ENCODE data around the gene CRADD.

CRADD gene

DNA sequence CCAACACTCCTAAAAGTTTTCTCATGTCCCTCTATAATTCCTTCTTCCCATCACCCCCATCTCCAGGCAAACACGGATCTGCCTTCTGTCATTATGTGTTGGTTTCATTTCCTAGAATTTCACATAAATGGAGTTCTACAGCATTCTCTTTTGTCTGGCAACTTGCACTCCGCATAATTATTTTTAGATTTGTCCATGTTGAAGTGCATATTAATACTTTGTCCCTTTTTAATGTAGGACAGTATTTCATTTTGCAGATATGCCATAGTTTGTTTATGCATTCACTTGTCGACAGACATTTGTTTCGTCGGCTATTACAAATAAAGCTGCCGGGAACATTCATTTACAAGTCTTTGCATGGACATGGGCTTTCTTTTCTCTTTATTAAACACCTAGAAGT, 150.0 kb downstream of the CRADD start:
- no peaks in the 10 kb centered on the region for H3K9me3 ChIP-seq (ENCODE audit: control insufficient read depth, low read length)
- no peaks in the 10 kb centered on the region for H3K36me3 ChIP-seq (ENCODE audit: control insufficient read depth, insufficient read depth, low read length)
- WGBS, 2 experiments (ENCODE audit: insufficient coverage in 2 of 2), result 29 to 90% methylated on average over 1 to 2 of the region's 6 CpGs
- peaks cover 39% of the 10 kb centered on the region for H3K4me1 ChIP-seq (ENCODE audit: control insufficient read depth, insufficient read depth, low read length, poor library complexity, severe bottlenecking)
- H3K4me3 ChIP-seq (ENCODE audit: extremely low read depth, insufficient read depth, low read length, poor library complexity, severe bottlenecking), result no peak overlapping the region
- H3K27ac ChIP-seq (ENCODE audit: low read depth, low read length, severe bottlenecking), result no peak overlapping the region

DNA sequence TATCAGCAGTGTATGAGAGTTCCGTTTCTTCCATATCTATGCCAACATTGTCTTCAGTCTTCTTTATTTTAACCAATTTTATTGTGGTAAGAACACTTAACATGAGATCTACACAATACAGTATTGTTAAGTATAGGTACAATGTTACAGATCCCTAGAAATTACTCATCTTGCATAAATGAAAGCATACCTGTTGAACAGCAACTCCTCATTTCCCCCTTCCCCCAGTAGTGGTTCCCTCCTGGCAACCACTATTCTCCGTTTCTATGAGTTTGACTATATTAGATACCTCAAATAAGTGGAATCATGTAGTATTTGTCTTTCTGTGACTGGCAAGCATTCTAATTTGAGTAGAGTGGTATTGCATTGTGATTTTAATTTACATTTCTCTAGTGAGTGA, 150.5 kb downstream of the CRADD start:
- H3K36me3 ChIP-seq (ENCODE audit: control insufficient read depth, insufficient read depth, low read length), result no peaks in the 10 kb centered on the region
- peaks cover 35% of the 10 kb centered on the region for H3K4me1 ChIP-seq (ENCODE audit: control insufficient read depth, insufficient read depth, low read length, poor library complexity, severe bottlenecking)
- no peaks in the 10 kb centered on the region for H3K9me3 ChIP-seq (ENCODE audit: control insufficient read depth, low read length)
- H3K4me3 ChIP-seq (ENCODE audit: extremely low read depth, insufficient read depth, low read length, poor library complexity, severe bottlenecking), result no peak overlapping the region
- no peak overlapping the region for H3K27ac ChIP-seq (ENCODE audit: low read depth, low read length, severe bottlenecking)
- no CpG with 5 or more reads among the region's 2 CpGs for whole genome bisulfite sequencing, 2 experiments (ENCODE audit: insufficient coverage in 2 of 2)

DNA sequence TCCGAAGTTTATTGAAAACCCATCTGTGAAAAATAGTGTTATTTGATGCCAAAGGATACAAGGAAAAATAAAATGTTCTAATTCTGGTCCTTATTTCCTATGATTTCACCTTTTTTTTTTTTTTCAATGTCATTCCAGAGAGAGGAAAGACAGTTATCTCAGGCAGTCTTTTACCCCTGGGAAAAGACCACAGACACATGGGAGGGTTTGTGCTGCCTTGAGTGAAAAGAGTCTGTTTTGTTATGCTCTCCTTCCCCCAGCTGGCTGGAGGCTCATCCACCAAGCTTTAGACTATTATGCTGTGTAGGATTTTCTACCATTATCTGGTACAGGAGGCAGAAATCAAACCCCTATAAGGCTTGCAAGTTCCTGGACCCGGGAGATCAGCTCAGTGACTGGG, 151.8 kb downstream of the CRADD start:
- WGBS, 2 experiments (ENCODE audit: insufficient coverage in 2 of 2), result 33% methylated on average over 1 of the region's 2 CpGs; no CpG with 5 or more reads in 1 of the 2 experiments
- H3K4me1 ChIP-seq (ENCODE audit: control insufficient read depth, insufficient read depth, low read length, poor library complexity, severe bottlenecking), result peaks cover 25% of the 10 kb centered on the region
- no peak overlapping the region for H3K4me3 ChIP-seq (ENCODE audit: extremely low read depth, insufficient read depth, low read length, poor library complexity, severe bottlenecking)
- H3K36me3 ChIP-seq (ENCODE audit: control insufficient read depth, insufficient read depth, low read length), result no peaks in the 10 kb centered on the region
- no peak overlapping the region for H3K27ac ChIP-seq (ENCODE audit: low read depth, low read length, severe bottlenecking)
- no peaks in the 10 kb centered on the region for H3K9me3 ChIP-seq (ENCODE audit: control insufficient read depth, low read length)

DNA sequence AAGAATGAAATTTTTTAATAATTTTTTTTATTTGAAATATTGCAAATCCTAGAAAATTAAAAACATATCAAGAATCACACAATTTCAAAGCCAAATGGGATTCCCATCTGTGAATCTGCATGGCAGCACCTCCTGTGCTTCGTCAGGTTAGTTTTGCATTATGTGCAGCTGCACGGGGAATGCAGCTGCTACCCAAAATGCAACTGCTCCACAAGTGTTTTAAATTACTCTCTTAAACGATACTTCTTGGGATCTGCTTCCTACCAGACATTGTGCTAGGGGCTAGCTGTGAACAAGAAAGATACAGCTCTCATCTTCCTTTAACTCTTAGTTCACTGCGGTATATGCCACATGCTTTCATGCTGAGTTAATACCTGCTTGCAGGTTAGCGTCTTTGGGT, 154.2 kb downstream of the CRADD start:
- peaks cover 8% of the 10 kb centered on the region for H3K4me1 ChIP-seq (ENCODE audit: control insufficient read depth, insufficient read depth, low read length, poor library complexity, severe bottlenecking)
- no peaks in the 10 kb centered on the region for H3K9me3 ChIP-seq (ENCODE audit: control insufficient read depth, low read length)
- no peak overlapping the region for H3K27ac ChIP-seq (ENCODE audit: low read depth, low read length, severe bottlenecking)
- 93 to 97% methylated on average over 3 to 5 of the region's 5 CpGs for WGBS, 2 experiments (ENCODE audit: insufficient coverage in 2 of 2)
- no peak overlapping the region for H3K4me3 ChIP-seq (ENCODE audit: extremely low read depth, insufficient read depth, low read length, poor library complexity, severe bottlenecking)
- no peaks in the 10 kb centered on the region for H3K36me3 ChIP-seq (ENCODE audit: control insufficient read depth, insufficient read depth, low read length)

DNA sequence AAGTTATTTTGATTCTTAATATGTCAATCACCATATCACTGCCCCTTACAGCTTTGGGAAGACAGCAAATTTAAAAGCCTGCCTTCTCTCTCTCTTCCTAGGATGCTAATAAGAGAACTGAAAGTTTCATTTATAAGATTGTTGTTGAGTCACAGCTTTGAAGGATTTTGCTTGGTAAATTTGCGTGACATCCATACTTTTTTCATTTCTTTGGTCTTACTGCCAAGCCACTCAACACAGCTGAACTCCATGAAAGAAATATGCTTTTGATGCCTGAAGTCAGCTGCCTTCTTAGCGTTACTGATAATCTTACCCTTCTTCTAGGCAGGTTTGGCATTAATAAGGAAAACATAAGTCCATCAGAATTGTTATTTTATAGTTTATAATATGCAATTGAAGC, 155.0 kb downstream of the CRADD start:
- no peak overlapping the region for H3K27ac ChIP-seq (ENCODE audit: low read depth, low read length, severe bottlenecking)
- no peak overlapping the region for H3K4me3 ChIP-seq (ENCODE audit: extremely low read depth, insufficient read depth, low read length, poor library complexity, severe bottlenecking)
- WGBS, 2 experiments (ENCODE audit: insufficient coverage in 2 of 2), result no CpG with 5 or more reads among the region's 2 CpGs

DNA sequence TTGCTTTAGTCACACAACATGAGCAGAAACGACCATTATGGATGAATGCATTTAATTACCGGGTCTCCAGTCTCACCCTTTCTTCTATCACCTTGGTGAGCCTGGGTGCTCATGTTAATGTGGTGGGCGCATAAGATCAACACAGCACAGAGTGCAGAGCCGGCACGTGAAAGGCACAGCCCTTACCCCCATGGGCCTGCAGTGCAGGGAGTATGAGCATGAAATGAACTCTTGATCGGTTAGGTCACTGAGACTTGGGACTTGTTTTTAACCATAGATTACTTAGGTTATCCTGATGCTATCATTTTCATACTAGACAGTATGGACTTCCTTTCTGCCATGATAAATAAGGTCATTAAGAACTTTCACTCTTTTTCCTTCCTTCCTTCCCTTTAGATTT, 156.8 kb downstream of the CRADD start:
- WGBS, 2 experiments (ENCODE audit: insufficient coverage in 2 of 2), result 93 to 96% methylated on average over 4 to 5 of the region's 6 CpGs
- H3K27ac ChIP-seq (ENCODE audit: low read depth, low read length, severe bottlenecking), result no peak overlapping the region
- no peaks in the 10 kb centered on the region for H3K36me3 ChIP-seq (ENCODE audit: control insufficient read depth, insufficient read depth, low read length)

More for the DNA sequence above, 155.0 kb downstream of the CRADD start:
- Histone ChIP-seq H3K36me3 (ENCODE audit: control insufficient read depth, insufficient read depth, low read length) (no peaks in the 10 kb centered on the region), H3K9me3 (ENCODE audit: control insufficient read depth, low read length) (no peaks in the 10 kb centered on the region), H3K4me1 (ENCODE audit: control insufficient read depth, insufficient read depth, low read length, poor library complexity, severe bottlenecking) (peaks cover 8% of the 10 kb centered on the region)

DNA sequence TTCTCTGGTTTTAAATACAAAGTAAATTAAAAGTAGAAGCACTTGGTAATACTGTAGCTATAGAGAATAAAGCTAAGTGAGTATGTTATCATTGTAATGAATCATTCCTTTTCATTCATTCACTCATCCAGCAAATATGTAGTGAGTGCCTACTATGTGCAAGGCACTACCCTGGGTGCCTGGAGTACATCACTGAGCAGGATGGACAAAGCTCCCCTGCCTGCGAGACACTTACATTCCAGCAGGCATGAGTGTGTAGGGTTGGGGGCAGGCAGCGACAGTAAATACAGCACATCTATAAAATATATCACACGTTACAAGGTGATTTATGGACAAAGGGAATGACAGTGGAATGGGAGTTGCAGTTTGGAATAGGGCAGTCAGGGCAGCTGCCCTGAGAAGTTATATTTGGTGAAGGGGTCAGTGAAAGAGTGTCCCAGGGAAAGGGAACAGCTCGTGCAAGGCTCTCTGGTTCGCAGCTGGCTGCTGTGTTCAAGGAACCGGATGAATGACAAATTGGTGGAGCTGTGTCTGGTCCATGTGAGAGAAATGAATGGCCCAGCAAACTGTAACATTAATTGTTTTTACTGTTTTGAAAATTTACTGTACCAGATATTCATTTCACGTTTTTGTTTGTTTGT, 159.6 kb downstream of the CRADD start:
- H3K36me3 ChIP-seq (ENCODE audit: control insufficient read depth, insufficient read depth, low read length), result no peaks in the 10 kb centered on the region
- H3K4me3 ChIP-seq (ENCODE audit: extremely low read depth, insufficient read depth, low read length, poor library complexity, severe bottlenecking), result no peak overlapping the region
- H3K27ac ChIP-seq (ENCODE audit: low read depth, low read length, severe bottlenecking), result no peak overlapping the region
- no peaks in the 10 kb centered on the region for H3K4me1 ChIP-seq (ENCODE audit: control insufficient read depth, insufficient read depth, low read length, poor library complexity, severe bottlenecking)
- 80 to 87% methylated on average over 1 to 2 of the region's 7 CpGs for WGBS, 2 experiments (ENCODE audit: insufficient coverage in 2 of 2)
- no peaks in the 10 kb centered on the region for H3K9me3 ChIP-seq (ENCODE audit: control insufficient read depth, low read length)

More for the DNA sequence above, 156.8 kb downstream of the CRADD start:
- H3K4me3 ChIP-seq (ENCODE audit: extremely low read depth, insufficient read depth, low read length, poor library complexity, severe bottlenecking), result no peak overlapping the region
- peaks cover 5% of the 10 kb centered on the region for H3K4me1 ChIP-seq (ENCODE audit: control insufficient read depth, insufficient read depth, low read length, poor library complexity, severe bottlenecking)
- no peaks in the 10 kb centered on the region for H3K9me3 ChIP-seq (ENCODE audit: control insufficient read depth, low read length)

DNA sequence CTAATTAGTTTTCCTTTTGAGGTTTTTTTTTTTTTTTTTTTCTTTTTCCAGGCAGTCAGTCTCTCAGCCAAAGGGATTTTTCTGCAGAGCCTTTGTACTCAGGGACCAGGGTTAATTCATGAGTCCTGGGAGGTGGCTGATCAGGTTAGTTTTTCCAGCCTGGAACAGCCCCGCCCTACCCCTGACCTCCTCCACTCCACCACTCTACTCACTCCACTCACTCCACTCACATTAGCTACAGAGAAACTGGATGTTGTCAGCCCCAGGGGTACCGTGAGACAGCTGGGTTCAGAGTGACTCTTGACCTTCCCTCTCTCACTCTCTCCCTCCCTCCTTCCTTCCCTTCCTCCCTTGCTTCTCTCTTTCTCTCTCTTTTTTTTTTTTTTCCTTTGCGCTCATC, 161.0 kb downstream of the CRADD start:
- no peak overlapping the region for H3K27ac ChIP-seq (ENCODE audit: low read depth, low read length, severe bottlenecking)
- H3K36me3 ChIP-seq (ENCODE audit: control insufficient read depth, insufficient read depth, low read length), result no peaks in the 10 kb centered on the region
- H3K9me3 ChIP-seq (ENCODE audit: control insufficient read depth, low read length), result no peaks in the 10 kb centered on the region
- WGBS, 2 experiments (ENCODE audit: insufficient coverage in 2 of 2), result 83 to 100% methylated on average over 2 of the region's 3 CpGs
- no peaks in the 10 kb centered on the region for H3K4me1 ChIP-seq (ENCODE audit: control insufficient read depth, insufficient read depth, low read length, poor library complexity, severe bottlenecking)
- H3K4me3 ChIP-seq (ENCODE audit: extremely low read depth, insufficient read depth, low read length, poor library complexity, severe bottlenecking), result no peak overlapping the region

DNA sequence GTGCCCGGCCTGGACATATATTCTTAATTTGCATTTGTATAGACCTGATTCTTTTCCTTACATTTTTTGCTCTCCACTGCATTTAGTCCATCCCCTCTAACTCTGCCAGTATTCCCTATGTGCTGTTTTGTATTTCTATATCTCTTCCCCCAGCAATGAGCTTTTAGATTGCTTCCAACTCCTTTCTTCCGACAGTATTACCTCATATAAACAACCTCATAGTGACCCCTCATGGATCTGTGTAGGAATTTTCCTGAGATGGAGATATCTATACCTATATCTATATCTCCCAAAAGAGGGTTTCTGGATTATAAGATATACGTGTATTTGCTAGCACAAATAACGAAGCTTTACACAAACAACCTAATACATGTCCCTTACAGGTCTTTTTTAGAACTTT, 161.9 kb downstream of the CRADD start:
- Histone ChIP-seq H3K27ac (ENCODE audit: low read depth, low read length, severe bottlenecking) (no peak overlapping the region), H3K4me3 (ENCODE audit: extremely low read depth, insufficient read depth, low read length, poor library complexity, severe bottlenecking) (no peak overlapping the region), H3K9me3 (ENCODE audit: control insufficient read depth, low read length) (no peaks in the 10 kb centered on the region), H3K36me3 (ENCODE audit: control insufficient read depth, insufficient read depth, low read length) (no peaks in the 10 kb centered on the region), H3K4me1 (ENCODE audit: control insufficient read depth, insufficient read depth, low read length, poor library complexity, severe bottlenecking) (no peaks in the 10 kb centered on the region)
- 80 to 100% methylated on average over 1 to 3 of the region's 4 CpGs for WGBS, 2 experiments (ENCODE audit: insufficient coverage in 2 of 2)

DNA sequence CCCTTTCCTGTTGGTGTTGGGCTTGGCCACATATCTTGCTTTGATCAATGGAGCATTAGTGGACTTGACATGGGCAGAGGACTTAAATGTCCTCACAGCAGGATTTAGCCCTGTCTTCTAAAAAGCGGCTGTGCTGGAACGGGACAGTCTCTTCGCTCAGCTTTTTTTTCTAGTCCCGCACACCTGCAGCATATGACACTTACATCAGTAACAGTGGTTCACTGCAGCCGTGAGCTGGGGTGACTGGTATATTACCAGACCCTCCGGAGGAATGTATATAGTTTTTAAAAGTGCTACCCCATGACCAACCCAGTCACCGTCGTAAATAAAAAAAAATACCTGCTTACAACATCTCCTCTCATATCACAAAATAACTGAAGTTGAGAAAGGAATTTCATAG, 164.5 kb downstream of the CRADD start:
- Histone ChIP-seq H3K4me1 (ENCODE audit: control insufficient read depth, insufficient read depth, low read length, poor library complexity, severe bottlenecking) (no peaks in the 10 kb centered on the region), H3K9me3 (ENCODE audit: control insufficient read depth, low read length) (no peaks in the 10 kb centered on the region), H3K4me3 (ENCODE audit: extremely low read depth, insufficient read depth, low read length, poor library complexity, severe bottlenecking) (no peak overlapping the region), H3K36me3 (ENCODE audit: control insufficient read depth, insufficient read depth, low read length) (no peaks in the 10 kb centered on the region), H3K27ac (ENCODE audit: low read depth, low read length, severe bottlenecking) (no peak overlapping the region)
- 90 to 93% methylated on average over 4 to 5 of the region's 8 CpGs for WGBS, 2 experiments (ENCODE audit: insufficient coverage in 2 of 2)

DNA sequence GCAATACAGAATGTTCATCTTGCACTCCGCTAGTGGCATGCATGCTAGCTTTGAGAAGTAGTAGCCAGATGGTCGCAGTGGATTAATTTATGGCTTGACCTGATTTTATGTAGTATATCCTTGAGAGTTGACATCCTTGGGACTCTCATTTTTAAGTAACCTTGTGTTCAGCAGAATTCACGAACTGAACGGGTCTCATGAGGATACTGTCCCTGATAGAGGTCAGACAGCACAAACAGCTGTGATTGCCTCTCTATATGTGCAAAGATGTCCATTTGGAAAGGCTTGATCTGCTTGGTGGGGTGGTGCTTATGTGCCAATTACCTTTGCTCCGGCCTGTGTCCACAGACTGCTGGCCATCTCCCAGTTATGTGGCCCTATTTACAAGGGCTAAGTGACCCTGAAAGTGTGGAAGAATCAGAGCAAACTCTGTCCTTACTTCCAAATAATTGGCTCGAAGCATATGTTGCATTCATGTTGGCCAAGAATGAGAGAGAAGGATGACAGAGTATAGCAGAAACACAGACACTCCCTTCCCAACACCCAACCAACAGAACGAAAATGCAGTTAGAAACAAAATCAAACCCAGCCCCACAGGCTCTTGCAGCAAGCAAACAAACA, 167.1 kb downstream of the CRADD start:
- H3K4me3 ChIP-seq (ENCODE audit: extremely low read depth, insufficient read depth, low read length, poor library complexity, severe bottlenecking), result no peak overlapping the region
- no peaks in the 10 kb centered on the region for H3K9me3 ChIP-seq (ENCODE audit: control insufficient read depth, low read length)
- H3K4me1 ChIP-seq (ENCODE audit: control insufficient read depth, insufficient read depth, low read length, poor library complexity, severe bottlenecking), result no peaks in the 10 kb centered on the region
- WGBS, 2 experiments (ENCODE audit: insufficient coverage in 2 of 2), result 91 to 96% methylated on average over 4 of the region's 7 CpGs
- no peaks in the 10 kb centered on the region for H3K36me3 ChIP-seq (ENCODE audit: control insufficient read depth, insufficient read depth, low read length)
- H3K27ac ChIP-seq (ENCODE audit: low read depth, low read length, severe bottlenecking), result no peak overlapping the region

All from mesodermal cell (in vitro differentiated cells).